ENCODE results near the gene C20orf141. TPM values are rescaled to one million over a fixed set of nuclear protein-coding genes. Genes with fewer than 3 reads are reported as not detected.
"Not testable (repeated sequence)": the region's sequence is repeated elsewhere in the genome, so short reads cannot be mapped to it uniquely, and the experiment has no call there.

The C20orf141 gene
- total RNA-seq (2021) (not detected in 2 replicates), Bru-seq, nascent RNA (not detected), BruChase-seq, experiment 1, labeled RNA remaining after a 2-hour chase (not detected), BruChase-seq, experiment 2, labeled RNA remaining after a 6-hour chase (percentile 19 among the genes with signal in this experiment)
- long read RNA-seq: 0 reads

GRCh38 chr20:2814587-2815051 lies at the start of gene C20orf141:
C20orf141 (plus strand) TSS chr20:2814987; CDS start chr20:2815185, 198 bp downstream.
- no peak for TF ChIP-seq CTCF (conservative IDR thresholded peaks at IDR 0.05)
- TF ChIP-seq EZH2 (IDR thresholded peaks at IDR 0.05; ENCODE audit: low read depth): no peak
- intact Hi-C loops (cut with micrococcal nuclease; ENCODE audit: unreplicated experiment): loop anchor here (1.0 kb wide), 1 partner anchor 46 kb away; no protein-coding TSS in a partner anchor
- Histone ChIP-seq H3K4me3 (no peak within 1 kb of the TSS), H2AFZ (no peak within 1 kb of the TSS), H3K9me2 (ENCODE audit: insufficient read depth) (no peaks in the 10 kb centered on the region), H4K20me1 (ENCODE audit: insufficient read depth) (no peaks in the 10 kb centered on the region), H3F3A (ENCODE audit: insufficient read depth, low read depth) (peaks cover 21% of the 10 kb centered on the region), H3K27me3 (ENCODE audit: insufficient read depth, low read depth) (no peaks in the 10 kb centered on the region), H3K36me3 (ENCODE audit: low read depth) (no peaks in the 10 kb centered on the region), H3K9me3 (ENCODE audit: insufficient read depth, low read depth) (no peaks in the 10 kb centered on the region), H3K27ac (peak within 1 kb of the TSS; percentile 63), H3K4me2 (peak within 1 kb of the TSS; percentile 71), H3K79me2 (ENCODE audit: low read depth) (no peaks in the 10 kb centered on the region), H3K4me1 (replicated peaks; ENCODE audit: insufficient read depth) (peaks cover 28% of the 10 kb centered on the region)
- peak; percentile 89 to 92 for DNase-seq
- no TSS peak for BruUV-seq (replicated peaks)
- ChIA-PET CTCF (interaction anchor here (1.2 kb wide), 1 partner anchor 47 kb away, joined by 3 read pairs; no protein-coding TSS in a partner anchor), POLR2A (ENCODE audit: unreplicated experiment) (interaction anchor here (0.5 to 0.6 kb wide), 3 partner anchors 19 to 393 kb away, joined by 3 to 24 read pairs (median 4); no protein-coding TSS in a partner anchor)

DNA sequence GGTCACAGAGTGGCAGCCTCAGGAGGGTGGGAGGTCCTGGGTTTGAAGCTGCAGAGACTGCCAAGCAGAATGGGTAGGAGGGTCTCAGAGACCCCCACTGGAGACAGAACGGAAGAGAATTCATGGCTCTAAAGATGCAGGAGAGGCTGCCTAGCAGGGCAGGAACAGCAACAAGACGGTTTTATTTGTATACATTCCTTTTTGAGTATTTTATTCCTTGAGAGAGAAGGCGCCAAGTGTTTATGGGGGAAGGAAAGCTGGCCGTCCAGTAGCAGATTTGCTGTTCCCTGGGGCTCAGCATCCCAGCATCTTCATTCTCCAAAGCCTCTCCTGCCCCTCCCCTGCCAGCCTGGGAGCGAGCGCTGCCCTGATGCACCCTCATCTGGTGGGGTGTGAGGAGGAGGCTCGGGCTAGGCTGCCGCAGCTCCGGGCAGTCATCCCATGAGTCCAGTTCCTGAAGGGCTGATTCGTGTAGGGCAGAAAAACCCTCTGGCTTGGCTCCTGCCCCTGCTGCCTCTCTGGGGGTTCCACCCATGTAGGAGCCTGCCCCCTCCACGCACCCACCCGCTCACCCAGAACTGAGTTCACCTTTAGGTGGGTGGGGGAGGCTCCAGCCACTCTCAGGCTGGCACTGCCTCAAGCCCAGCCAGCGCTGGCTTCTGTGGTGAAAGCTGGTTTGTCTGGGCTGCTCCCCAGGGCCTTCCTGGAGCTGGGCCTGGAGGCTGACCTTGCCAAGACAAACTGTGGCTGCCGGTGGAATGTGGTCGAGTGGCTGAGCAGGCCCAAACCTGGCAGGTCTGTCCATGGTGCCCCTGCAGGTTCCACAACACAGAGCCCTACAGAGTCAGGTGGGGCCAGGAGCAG lies 46.8 kb upstream of the C20orf141 start:
- no peaks in the 10 kb centered on the region for H3K79me2 ChIP-seq (ENCODE audit: low read depth)
- TF ChIP-seq EZH2 (IDR thresholded peaks at IDR 0.05; ENCODE audit: low read depth): no peak
- no peak for TF ChIP-seq CTCF (conservative IDR thresholded peaks at IDR 0.05)
- H3K4me1 ChIP-seq (replicated peaks; ENCODE audit: insufficient read depth): peaks cover 8% of the 10 kb centered on the region
- CTCF ChIA-PET: interaction anchor here (0.6 to 0.9 kb wide), 2 partner anchors 47 to 509 kb away, joined by 3 read pairs; partner anchors contain the start of gene C20orf141
- H3K27me3 ChIP-seq (ENCODE audit: insufficient read depth, low read depth): no peaks in the 10 kb centered on the region
- no peaks in the 10 kb centered on the region for H3K36me3 ChIP-seq (ENCODE audit: low read depth)
- no peak overlapping the region for H3K27ac ChIP-seq
- no peaks in the 10 kb centered on the region for H3K9me3 ChIP-seq (ENCODE audit: insufficient read depth, low read depth)
- no peaks in the 10 kb centered on the region for H3K9me2 ChIP-seq (ENCODE audit: insufficient read depth)
- no peak overlapping the region; the same call in 1 of the 2 replicates for H2AFZ ChIP-seq
- POLR2A ChIA-PET (ENCODE audit: unreplicated experiment): interaction anchor here (0.6 to 0.7 kb wide), 4 partner anchors 417 to 1917 kb away, joined by 3 to 9 read pairs (median 8); partner anchors contain the start of gene ADISSP
- H4K20me1 ChIP-seq (ENCODE audit: insufficient read depth): no peaks in the 10 kb centered on the region
- H3K4me2 ChIP-seq: peak overlapping the region; percentile 52
- H3K4me3 ChIP-seq: no peak overlapping the region
- intact Hi-C loops (cut with micrococcal nuclease; ENCODE audit: unreplicated experiment): loop anchor here (1.0 to 2.0 kb wide), 2 partner anchors 46 to 73 kb away; partner anchors contain the start of genes C20orf141, PCED1A and VPS16
- no peaks in the 10 kb centered on the region; the same call in 1 of the 2 replicates for H3F3A ChIP-seq (ENCODE audit: insufficient read depth, low read depth)
- DNase-seq: peak; percentile 85 to 94
- BruUV-seq (replicated peaks): no TSS peak

DNA sequence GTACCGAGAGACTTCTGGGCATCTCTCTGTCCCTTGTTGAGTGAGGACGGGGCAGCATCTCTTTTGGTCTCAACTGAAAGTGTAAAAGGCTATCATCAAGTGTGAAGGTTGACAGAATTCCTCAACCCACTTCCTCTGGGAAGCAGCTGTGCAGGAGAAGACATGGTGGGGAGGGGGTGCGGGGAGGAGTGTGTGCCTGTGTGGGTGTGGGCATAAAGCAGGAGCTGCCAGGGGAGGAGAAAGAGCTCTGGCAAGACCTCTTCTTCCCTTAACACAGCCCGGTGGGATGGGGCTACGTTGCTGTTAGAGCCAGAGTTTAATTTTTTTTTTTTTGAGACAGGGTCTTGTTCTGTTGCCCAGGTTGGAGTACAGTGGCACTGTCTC lies 46.2 kb upstream of the C20orf141 start:
- BruUV-seq (replicated peaks): no TSS peak
- Histone ChIP-seq H3K4me3 (no peak overlapping the region), H3K79me2 (ENCODE audit: low read depth) (no peaks in the 10 kb centered on the region), H3F3A (ENCODE audit: insufficient read depth, low read depth) (no peaks in the 10 kb centered on the region; the same call in 1 of the 2 replicates), H3K9me2 (ENCODE audit: insufficient read depth) (no peaks in the 10 kb centered on the region), H3K27ac (no peak overlapping the region), H3K27me3 (ENCODE audit: insufficient read depth, low read depth) (no peaks in the 10 kb centered on the region), H3K36me3 (ENCODE audit: low read depth) (no peaks in the 10 kb centered on the region), H3K4me2 (peak overlapping the region; percentile 52), H2AFZ (no peak overlapping the region), H3K4me1 (replicated peaks; ENCODE audit: insufficient read depth) (peaks cover 8% of the 10 kb centered on the region), H4K20me1 (ENCODE audit: insufficient read depth) (no peaks in the 10 kb centered on the region), H3K9me3 (ENCODE audit: insufficient read depth, low read depth) (no peaks in the 10 kb centered on the region)
- intact Hi-C loops (cut with micrococcal nuclease; ENCODE audit: unreplicated experiment): loop anchor here (1.0 to 2.0 kb wide), 2 partner anchors 46 to 72 kb away; partner anchors contain the start of genes C20orf141, PCED1A and VPS16
- no peak for DNase-seq
- POLR2A ChIA-PET (ENCODE audit: unreplicated experiment): interaction anchor here (0.6 kb wide), 3 partner anchors 737 to 1916 kb away, joined by 3 to 8 read pairs (median 7); partner anchors contain the start of gene ADISSP
- CTCF ChIA-PET: no interaction called here
- TF ChIP-seq CTCF (conservative IDR thresholded peaks at IDR 0.05): no peak
- TF ChIP-seq EZH2 (IDR thresholded peaks at IDR 0.05; ENCODE audit: low read depth): no peak

DNA sequence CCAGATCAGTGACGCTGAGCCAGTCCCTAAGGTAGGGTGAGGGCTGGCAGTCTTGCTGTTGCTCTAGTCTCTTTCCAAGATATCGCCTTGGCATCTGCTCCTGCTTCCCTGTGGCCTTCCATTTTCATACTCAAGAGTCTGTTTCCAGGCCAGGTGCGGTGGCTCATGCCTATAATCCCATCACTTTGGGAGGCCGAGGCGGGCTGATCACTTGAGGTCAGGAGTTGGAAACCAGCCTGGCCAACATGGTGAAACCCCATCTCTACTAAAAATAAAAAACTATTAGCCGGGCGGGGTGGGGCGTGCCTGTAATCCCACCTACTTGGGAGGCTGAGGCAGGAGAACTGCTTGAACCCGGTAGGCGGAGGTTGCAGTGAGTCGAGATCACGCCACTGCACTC lies 44.7 kb upstream of the C20orf141 start:
- CTCF ChIA-PET: not testable (repeated sequence)

More for the DNA sequence above, 44.7 kb upstream of the C20orf141 start:
- H3K9me2 ChIP-seq (ENCODE audit: insufficient read depth); BruUV-seq (replicated peaks); H3K9me3 ChIP-seq (ENCODE audit: insufficient read depth, low read depth); H3K79me2 ChIP-seq (ENCODE audit: low read depth); H3K4me1 ChIP-seq (replicated peaks; ENCODE audit: insufficient read depth); intact Hi-C loops (cut with micrococcal nuclease; ENCODE audit: unreplicated experiment); H3K4me3 ChIP-seq; H2AFZ ChIP-seq; H3K4me2 ChIP-seq; DNase-seq; H3K27ac ChIP-seq; H3K36me3 ChIP-seq (ENCODE audit: low read depth); POLR2A ChIA-PET (ENCODE audit: unreplicated experiment); H3F3A ChIP-seq (ENCODE audit: insufficient read depth, low read depth); H4K20me1 ChIP-seq (ENCODE audit: insufficient read depth); H3K27me3 ChIP-seq (ENCODE audit: insufficient read depth, low read depth): not testable (repeated sequence)
